GM19455 (cell line): ENCODE results near the gene SLC25A23.
A peak's percentile ranks its signal among the peaks of the same experiment; 100 is the strongest.
"Not testable (repeated sequence)": the region's sequence is repeated elsewhere in the genome, so short reads cannot be mapped to it uniquely, and the experiment has no call there.

Source experiments
- ATAC-seq: cut with Tn5 transposase; IDR thresholded peaks from one replicate; pipeline ENCODE4 v1.9.1; 2021; ENCODE audit not compliant: unreplicated experiment

Gene SLC25A23

DNA sequence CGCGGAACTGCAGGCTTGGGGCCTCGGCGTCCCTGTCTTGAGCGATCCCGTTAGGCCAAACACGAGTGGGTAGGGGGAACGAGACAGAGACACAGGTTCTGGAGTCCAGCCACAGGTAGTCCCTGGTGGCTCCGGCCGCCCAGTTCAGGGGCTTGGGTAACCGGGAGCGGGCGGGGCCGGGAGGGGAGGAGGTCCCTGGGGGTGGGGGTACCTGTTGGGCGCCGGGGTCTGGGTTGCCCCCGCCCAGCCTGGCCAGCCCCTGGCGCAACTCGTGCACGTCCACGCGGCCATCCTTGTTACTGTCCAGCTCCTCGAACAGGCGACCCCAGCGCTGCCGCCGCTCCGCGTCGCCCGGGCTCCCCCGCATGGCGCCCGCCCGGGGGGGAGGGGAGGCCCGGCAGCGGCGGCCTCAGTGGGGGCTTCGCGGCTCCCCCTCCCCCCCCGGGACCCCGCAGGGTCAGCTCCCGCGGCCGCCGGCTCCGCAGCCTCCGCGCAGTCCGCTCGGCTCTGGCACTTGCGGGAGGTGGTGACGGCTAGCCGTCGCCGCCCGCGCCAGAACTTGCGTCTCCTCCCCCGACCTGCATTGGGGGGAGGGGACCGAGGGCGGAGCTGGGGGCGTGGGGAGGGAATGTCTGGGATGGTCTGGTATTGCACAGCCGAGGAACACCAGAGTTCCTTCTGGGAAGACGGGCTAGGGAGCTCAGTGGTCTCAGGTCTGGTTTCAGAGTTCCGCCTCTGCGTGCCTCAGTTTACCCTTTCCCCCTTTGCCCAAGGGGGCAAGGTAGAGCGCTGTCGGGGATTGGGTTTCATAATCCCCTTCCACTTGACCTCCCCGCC is at the start of gene SLC25A23:
TSS of gene SLC25A23 (minus strand) at position 531 of the 837 bp plus-strand sequence. CDS start at position 367, 164 bp downstream.
- ATAC-seq, result peak; percentile 26

DNA sequence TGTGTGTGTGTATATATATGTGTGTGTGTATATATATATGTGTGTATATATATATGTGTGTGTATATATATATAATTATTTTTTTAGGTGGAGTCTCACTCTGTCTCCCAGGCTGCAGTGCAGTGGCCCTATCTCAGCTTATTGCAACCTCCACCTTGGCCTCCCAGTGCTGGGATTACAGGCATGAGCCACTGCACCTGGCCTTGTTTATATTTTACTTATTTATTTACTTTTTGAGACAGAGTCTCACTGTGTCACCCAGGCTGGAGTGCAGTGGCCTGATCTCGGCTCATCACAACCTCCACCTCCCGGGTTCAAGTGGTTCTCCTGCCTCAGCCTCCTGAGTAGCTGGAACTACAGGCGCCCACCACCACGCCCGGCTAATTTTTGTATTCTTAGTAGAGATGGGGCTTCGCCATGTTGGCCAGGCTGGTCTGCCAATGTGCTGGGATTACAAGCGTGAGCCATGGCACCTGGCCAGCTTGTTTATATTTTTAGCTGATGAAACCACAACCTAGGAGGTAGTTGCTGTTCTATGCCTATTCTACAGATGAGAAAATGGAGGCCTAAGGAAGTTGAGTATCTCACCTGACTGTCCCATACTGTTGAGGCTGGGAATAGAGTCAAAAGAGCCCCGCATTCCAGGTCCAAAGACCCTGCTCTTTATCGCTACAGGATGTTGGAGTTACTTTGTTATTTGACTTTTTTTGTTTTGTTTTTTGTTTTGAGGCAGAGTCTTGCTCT is 48.6 kb upstream of the SLC25A23 start:
- not testable (repeated sequence) for ATAC-seq

- no peak for ATAC-seq
These were observed 44.0 kb upstream of the SLC25A23 start for GRCh38 chr19:6503407-6504201.

GRCh38 chr19:6501740-6502648 is 42.4 kb upstream of the SLC25A23 start, which contains the start of gene TUBB4A:
TUBB4A (minus strand) TSS chr19:6502309; CDS start chr19:6502212, 97 bp downstream.
- ATAC-seq, result no peak

- no peak for ATAC-seq
These were observed 41.5 kb upstream of the SLC25A23 start for GRCh38 chr19:6500837-6501739.

DNA sequence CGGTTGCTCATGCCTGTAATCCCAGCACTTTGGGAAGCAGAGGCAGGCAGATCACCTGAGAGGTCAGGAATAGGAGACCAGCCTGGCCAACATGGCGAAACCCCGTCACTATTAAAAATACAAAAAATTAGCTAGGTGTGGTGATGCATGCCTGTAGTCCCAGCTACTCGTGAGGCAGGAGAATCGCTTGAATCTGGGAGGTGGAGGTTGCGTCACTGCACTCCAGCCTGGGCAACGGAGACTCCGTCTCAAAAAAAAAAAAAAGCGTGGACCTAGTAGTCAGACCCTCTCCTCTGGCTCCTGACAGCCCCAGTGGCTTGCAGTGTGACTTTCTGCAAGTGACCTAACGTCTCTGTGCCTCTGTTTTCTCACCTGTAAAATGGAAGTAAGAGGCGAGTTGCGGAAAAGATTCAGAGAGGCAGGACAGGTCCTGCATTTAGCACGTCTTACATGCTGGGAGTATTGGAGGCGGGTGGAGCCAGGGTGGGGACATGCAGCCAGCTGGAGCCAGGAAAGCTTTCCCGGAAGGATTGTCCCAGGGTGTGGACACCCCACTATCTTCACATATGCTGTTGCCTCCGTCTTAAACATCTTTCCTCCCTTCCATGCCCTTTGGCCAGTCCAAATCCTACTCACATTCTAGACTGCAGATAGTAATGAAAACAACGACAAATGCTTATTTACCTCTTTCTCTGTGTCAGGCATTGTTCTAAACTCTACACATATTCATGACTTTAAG is 39.6 kb upstream of the SLC25A23 start:
- no peak for ATAC-seq

GRCh38 chr19:6498294-6499036 is 38.9 kb upstream of the SLC25A23 start:
- ATAC-seq, result no peak

DNA sequence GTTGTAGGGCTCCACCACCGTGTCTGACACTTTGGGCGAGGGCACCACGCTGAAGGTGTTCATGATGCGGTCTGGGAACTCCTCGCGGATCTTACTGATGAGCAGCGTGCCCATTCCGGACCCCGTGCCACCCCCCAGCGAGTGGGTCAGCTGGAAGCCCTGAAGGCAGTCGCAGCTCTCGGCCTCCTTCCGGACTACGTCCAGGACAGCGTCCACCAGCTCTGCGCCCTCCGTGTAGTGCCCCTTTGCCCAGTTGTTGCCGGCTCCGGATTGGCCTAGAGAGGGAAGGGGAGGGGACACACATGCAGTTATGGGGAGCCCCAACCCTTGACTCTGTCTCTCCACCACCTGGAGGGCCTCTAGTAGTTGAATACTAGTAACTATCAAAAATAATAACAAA is 36.4 kb upstream of the SLC25A23 start:
- no peak for ATAC-seq

DNA sequence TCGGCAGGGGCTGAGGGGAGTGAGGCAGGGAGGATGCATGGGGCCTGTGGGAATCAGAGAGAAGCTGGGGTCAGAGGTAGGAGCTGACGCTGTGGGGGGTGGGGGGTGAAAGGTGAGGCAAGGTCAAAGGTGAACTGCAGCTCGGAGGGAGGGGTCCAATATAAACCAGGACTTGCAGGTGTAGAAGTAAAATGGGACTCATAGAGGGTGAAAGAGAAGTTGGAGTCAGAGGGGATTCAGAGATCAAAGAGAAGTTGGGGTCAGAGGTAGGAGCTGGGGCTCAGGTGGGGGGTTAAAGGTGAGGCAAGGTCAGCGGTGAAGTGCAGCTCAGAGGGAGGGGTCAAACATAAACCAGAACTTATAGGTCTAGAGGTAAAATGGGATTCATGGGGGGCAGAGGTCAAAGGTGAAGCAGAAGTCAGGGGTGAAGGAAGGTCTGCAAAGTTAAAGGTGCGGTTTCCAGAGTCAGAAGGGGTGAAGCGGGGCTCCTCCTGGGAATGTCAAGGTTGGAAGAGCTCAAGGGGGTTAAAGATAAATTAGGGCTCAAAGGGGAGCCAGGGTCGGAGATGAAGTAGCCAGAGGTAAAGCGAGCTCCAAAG is 34.9 kb upstream of the SLC25A23 start:
- ATAC-seq, result no peak

DNA sequence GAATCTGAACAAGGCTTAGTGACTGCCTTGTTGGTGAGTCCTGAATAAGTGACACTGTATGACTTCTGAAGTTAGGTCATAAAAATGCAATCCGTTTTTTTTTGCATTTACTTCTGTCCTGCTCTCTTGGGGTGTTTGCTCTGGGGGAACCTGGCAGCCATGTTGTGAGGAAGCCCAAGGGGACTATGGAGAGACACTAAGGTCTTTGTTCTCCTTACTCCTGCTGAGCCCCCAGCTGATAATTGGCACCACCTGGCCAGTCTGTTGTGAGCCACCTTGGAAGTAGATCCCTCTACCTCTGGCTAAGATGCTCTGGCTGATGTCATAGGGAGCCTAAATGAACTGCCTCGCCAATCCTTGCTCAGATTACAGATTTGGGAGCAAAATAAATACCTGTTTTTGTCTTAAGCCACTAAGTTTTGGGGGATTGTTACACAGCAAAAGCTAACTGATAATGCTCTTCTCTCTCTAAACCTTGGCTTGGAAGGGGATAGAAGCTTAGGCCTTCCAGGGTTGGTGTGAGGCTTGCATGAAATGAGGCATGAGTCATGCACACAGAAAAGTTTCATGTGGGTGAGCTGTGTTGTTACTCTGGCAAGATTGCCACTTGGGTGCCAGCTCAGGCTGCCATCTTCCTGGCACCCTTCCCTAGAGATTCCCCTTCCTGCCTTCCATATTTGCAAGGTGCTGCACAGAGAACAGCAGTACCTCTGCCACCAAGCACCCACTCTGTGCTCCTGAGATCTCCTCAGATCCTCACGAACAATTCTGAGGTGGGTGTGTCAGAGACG is 32.4 kb upstream of the SLC25A23 start:
- no peak for ATAC-seq

- no peak for ATAC-seq
These were observed 30.5 kb upstream of the SLC25A23 start for GRCh38 chr19:6490134-6490533.

DNA sequence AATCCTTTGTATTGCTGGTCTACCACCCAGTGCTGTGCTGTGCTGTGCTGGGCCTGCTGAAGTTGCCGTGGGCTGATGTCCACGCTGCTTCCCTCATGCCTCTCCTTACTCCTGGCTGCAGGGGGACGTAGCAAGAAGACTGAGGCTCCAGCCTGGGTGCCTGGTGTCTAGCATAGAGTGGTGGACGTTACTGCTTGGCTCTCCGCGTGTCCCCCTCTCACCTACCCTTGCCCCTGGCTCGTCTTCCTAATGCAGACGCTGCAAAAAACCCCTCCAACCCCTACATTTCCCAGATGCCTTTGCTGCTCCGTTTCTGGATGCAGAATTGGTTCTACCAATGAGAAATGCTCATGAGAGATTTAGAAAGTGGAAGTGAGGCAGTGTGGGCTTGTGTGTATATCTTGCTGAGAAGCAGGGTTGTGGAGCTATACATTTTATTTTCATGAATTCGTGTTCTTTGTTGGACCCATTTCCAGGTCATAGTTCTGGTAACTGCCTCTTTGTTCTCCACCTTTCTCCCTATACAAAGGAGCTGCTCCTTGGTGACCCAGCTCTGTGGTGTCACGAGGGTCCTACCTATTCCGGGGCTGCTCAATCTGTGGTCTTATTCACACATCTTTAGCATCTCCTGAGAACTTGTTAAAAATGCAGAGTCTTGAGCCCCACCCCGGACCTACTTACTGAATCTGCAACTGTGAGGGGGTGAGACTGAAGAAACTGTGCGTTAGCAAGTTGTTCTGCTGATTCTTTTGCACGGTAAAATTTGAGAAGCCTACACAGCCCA is 29.9 kb upstream of the SLC25A23 start:
- peak; percentile 64 for ATAC-seq

DNA sequence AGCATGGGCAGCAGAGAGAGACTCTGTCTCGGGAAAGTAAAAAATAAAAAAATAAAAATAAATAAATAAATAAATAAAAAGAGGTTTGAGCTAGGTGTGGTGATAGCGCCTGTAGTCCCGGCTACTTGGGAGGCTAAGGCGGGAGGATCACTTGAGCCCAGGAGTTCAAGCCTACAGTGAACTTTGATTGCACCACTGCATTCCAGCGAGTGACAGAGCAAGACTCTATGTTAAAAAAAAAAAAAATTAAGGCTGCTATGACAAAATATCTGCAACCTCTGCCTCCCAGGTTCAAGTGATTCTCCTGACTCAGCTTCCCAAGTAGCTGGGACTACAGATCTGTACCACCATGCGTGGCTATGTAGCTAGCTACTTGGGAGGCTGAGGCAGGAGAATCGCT is 25.2 kb upstream of the SLC25A23 start:
- no peak for ATAC-seq

DNA sequence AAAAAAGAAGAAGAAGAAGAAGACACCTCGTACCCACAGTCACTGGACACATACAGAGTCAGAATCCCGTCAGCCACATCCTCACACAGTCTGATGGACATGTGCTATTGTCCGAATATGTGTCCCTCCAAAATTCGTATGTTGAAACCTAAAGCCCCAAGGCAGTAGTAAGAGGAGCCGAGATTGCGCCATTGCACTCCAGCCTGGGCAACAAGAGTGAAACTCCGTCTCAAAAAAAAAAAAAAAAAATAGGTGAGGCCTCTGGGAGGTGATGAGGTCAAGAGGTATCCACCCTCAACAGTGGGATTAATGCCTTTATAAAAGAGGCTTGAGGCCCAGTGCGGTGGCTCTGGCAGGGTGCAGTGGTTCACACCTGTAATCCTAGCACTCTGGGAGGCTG is 24.6 kb upstream of the SLC25A23 start:
- ATAC-seq, result no peak

DNA sequence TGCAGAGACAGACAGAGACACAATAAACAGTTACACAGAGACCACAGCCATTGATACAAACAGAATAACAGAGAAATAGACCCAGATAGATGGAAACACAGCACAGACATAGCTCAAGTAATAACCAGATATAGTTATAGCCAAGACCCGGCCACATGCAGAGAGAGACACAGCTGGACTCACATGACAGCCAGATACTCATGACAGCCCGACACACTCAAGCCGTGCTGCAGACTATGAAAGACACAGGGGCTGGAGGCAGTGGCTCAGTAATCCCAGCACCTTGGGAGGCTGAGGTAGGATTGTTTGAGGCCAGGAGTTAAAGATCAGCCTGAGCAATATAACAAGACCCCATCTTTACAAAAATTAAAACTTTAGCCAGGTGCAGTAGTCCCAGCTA is 23.6 kb upstream of the SLC25A23 start:
- no peak for ATAC-seq

DNA sequence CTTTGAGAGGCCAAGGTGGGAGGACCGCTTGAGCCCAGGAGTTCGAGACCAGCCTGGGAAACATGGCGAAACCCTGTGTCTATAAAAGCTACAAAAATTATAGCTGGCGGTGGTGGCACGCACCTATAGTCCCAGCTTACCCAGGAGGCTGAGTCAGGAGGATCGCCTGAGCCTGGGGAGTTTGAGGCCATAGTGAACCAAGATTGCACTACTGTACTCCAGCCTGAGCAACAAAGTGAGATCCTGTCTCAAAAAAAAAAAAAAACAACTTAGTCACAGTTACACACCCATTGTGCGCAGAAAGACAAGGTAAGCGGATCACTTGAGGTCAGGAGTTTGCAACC is 22.7 kb upstream of the SLC25A23 start:
- ATAC-seq, result no peak
